Measurements from ENCODE around the gene UGT1A1.

Gene UGT1A1

DNA sequence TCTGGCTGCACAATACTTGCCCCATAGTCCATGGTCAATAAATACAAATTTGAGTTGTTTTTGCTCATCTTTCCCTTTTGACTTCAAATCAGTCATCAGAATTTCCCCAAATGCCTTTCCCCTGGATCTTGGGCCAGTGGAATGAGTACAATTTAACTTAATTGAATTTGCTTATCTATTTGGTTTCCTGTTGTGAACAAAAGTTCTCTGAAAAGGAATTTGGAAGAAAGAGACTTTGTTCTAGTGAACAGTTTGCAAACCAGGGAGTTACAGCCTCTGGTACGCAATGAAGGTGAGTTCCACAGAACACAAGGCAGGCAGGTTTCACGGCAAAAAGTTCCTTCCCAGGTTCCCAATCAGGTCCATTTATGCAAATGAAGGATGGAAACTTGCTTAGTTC lies 1.2 kb upstream of the UGT1A1 start:
- DNase-seq, result no peak

- DNase-seq, result no peak
Observed at GRCh38 chr2:233761040-233761769, 1.1 kb downstream of the UGT1A1 start.

DNA sequence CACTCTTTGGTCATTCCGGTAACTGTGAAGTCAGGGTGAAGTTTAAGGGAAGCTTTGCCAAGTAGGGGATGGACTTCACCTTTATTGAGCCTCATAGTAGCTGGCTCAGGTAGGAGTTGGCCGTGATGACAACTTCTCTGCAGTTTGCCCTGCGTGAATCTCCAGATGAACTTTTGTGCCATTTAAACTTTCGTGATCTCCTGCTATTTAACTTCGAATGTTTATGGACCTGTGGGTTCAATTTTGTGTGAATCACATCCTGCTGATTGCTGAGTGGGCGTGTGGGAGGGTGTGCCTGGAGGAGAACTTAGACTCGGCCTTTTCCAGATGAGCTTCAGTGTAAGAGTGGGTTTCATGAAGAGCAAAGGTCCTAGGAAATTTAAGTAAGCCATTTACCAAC lies 4.2 kb downstream of the UGT1A1 start:
- DNase-seq, result peak in 2 of 3 donors; percentile 17 to 22

DNA sequence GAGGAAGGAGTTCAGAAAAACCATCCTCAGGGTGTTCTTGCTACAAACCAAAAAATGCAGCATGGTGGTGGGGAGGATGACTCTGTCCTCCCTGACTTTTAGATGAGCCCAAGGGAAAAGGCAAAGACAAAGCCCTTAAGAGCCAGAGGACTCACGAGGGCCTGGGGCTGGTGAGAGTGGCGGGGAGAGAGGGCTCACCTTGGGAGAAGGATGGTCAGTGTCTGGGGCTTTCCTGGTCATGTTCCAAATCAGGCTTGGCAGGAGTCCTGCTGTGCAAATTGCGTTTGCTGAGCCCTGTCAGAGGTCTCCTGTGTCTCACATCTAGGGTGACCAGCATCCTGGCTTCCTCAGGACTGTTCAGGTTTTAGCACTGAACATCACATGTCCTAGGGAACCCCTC lies 4.7 kb downstream of the UGT1A1 start:
- DNase-seq, result no peak

- no peak for DNase-seq
Observed at GRCh38 chr2:233766416-233766815, 6.3 kb downstream of the UGT1A1 start.

- no peak for DNase-seq
Observed at GRCh38 chr2:233768076-233768475, 8.0 kb downstream of the UGT1A1 start.

GRCh38 chr2:233769260-233769659 lies 9.2 kb downstream of the UGT1A1 start:
- DNase-seq, result no peak

DNA sequence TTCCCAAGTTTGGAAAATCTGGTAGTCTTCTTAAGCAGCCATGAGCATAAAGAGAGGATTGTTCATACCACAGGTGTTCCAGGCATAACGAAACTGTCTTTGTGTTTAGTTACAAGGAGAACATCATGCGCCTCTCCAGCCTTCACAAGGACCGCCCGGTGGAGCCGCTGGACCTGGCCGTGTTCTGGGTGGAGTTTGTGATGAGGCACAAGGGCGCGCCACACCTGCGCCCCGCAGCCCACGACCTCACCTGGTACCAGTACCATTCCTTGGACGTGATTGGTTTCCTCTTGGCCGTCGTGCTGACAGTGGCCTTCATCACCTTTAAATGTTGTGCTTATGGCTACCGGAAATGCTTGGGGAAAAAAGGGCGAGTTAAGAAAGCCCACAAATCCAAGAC lies 12.1 kb downstream of the UGT1A1 start:
- no peak for DNase-seq

- no peak for DNase-seq
Observed at GRCh38 chr2:233772583-233772982, 12.5 kb downstream of the UGT1A1 start.

GRCh38 chr2:233773854-233774253 lies 13.8 kb downstream of the UGT1A1 start:
- DNase-seq, result no peak

DNA sequence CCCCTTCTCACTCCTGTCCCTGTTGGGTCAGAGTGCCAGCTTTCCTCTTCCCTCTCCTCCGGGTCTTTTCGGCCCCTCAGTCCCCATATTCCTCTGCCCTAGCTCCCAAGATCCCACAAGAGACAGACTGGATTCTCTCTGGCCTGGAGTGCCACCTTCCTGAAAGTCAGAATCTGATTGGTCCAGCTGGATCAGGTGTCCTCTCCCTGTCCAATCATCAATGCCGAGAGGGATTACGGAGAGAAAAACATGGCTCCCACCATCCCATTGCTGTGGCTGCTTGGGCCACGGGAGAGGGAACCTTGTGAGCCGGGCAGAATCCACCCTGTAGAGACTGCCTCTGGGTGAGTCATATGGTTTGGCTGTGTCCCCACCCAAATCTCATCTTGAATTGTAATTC lies 15.3 kb downstream of the UGT1A1 start:
- no peak for DNase-seq

GRCh38 chr2:233778030-233778429 lies 18.0 kb downstream of the UGT1A1 start, which contains the start of gene MROH2A:
Gene MROH2A (plus strand): TSS chr2:233778330. CDS start chr2:233779359, 1,029 bp downstream.
- DNase-seq, result no peak

DNA sequence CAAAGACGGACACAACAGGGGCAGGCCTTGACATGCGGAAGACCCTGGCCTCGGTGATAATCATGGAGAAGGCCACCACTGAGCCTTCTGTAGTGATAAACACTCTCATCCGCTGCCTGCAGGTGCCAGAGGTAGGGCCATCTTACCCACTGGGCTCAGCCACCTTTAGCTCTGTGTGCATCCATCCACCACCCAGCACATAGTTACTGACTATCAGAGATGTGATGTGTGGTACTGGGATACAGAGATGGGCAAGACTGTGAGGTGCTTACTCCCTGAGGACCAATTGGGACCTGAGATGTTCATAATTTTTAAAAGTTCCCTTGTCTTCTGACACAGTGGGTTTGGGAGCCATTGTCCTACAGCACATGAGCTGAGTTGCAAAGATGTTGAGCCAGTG lies 19.7 kb downstream of the UGT1A1 start:
- no peak for DNase-seq

DNA sequence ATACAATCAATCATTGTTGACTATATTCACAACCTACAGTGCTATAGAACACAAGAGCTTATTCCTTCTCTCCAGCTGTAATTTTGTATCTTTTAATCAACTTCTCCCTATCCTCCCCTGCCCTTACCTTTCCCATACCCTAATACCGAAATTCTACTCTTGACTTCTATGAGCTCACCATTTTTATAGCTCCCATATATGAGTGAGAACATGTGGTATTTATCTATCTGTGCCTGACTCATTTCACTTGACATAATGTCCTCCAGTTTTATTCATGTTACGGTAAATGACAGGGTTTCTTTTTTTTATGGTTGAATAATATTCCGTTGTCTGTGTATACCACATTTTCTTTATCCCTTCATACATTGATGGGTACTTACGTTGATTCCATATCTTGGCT lies 20.7 kb downstream of the UGT1A1 start:
- DNase-seq, result no peak

DNA sequence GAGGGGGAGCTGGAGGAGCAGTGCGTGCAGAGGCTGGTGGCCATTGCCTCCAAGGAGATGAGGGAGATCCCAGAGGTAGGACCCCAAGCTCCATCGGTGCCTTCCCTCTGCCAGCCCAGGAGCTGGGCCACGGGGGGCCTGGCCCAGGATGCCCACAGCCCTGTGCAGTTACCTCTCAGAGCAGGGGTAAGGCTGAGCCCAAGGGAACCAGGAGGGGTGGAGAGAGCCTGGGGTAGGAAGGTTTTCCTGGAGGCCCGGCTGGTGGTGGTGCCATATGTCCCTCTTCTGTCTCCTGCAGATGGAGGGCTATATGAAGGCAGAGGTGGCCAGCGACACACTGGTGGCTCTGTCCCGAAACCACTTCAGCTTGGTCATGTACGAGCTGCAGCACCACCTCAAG lies 29.5 kb downstream of the UGT1A1 start:
- DNase-seq, result no peak

- no peak for DNase-seq
Observed at GRCh38 chr2:233791151-233791882, 31.2 kb downstream of the UGT1A1 start.

- DNase-seq, result no peak
Observed at GRCh38 chr2:233791883-233792329, 31.8 kb downstream of the UGT1A1 start.

- DNase-seq, result no peak
Observed at GRCh38 chr2:233792720-233793119, 32.6 kb downstream of the UGT1A1 start.

DNA sequence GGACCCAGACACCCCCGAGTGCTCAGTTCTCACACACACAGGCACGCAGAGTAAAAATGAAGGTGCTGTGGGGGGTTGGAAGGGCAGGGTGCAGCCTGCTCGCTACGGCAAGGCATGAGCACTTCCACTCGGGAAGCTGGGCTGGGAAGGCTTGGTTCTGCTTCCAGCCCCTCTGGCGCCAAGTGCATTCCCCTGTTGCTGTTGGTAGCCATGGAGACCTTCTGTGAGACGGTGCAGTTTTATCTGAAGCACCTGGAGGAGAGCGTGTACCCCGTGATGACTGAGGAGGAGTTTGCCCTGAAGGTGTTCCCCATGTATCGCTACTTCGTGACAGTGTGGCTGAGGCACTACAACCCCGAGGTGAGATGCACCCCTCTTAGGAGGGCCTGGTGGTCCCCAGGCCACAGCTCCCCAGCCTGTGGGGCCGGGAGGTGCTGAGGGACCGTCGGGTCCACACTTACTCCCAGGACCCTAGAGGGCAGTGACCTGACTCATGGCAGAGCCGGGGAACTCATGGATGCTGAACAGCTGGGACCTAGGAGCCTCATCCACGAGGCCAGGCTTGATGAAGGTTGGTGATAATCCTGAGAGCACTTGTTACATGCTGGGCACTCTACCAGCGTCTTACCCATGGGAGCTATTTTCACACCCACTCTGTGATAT lies 33.5 kb downstream of the UGT1A1 start:
- no peak for DNase-seq

GRCh38 chr2:233794128-233794658 lies 34.1 kb downstream of the UGT1A1 start:
- no peak for DNase-seq

- no peak for DNase-seq
Observed at GRCh38 chr2:233795735-233796171, 35.7 kb downstream of the UGT1A1 start.

GRCh38 chr2:233796254-233796653 lies 36.2 kb downstream of the UGT1A1 start:
- DNase-seq, result no peak

DNA sequence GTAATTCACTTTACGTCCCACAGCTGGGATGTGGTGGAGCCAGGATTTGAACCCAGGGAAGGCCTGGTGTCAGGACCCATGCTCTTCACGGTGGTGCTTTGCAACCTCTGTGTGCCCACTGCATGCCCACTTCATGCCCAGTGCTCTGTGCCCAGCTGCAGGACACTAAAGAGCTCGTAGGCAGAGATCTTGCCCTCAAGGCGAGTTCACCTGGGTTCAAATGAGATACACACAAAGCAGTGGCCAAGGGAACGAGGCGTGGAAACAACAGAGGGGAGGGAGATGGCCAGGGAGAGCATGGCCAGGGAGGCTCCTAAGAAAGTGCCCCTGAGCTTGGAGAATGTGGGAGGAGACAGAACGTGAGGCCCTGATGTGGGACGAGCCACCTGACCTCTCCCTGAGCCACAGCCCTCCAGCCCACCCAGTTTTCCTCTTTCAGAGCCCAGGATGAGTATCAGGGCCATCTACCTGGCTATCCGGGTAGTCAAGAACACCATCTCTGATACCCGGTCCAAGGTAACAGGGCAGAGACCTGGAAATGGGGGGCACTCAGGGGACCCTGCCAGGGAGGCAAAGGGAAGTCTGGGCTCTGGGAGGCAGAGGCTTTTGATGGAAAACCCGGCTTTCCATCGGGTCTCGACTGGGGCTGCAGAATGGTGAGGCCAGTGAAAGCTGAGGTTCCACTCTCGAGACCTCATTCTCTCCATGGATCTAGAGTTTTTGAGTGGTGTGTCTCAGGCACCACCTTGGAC lies 38.4 kb downstream of the UGT1A1 start:
- DNase-seq, result no peak
